HCT116 (cell line): ENCODE data around the gene DCLRE1B. TPM values are rescaled to one million over a fixed set of nuclear protein-coding genes. Genes with fewer than 3 reads are reported as not detected.

Source experiments
- ATAC-seq: fragments of 200-7000 bp; cut with Tn5 transposase; 2 replicates; pipeline ENCODE4 v1.9.1; 2020; ENCODE audit warnings: mild to moderate bottlenecking, moderate library complexity
- BruUV-seq: library from RNA; stranded (reverse); fragments of 400-500 nt; replicated peaks from 2 replicates; lab custom pipeline; 2021; lab: Mats Ljungman, UMichigan
- CTCF ChIA-PET: fragments of 300-600 bp; sonication (Branson Sonifier 250); formaldehyde crosslinking; loops from one replicate; lab custom pipeline; 2021; ENCODE audit warnings: antibody characterized with exemption; lab: Charles Lee
- POLR2A ChIA-PET: fragments of 300-600, 350-600 bp; sonication (Branson Sonifier 250); formaldehyde crosslinking; loops from one replicate; lab custom pipeline; 2021; ENCODE audit warnings: antibody characterized with exemption; lab: Charles Lee
- RAD21 ChIA-PET, 2 experiments: fragments of 300-600 bp; sonication (Branson Sonifier 250); formaldehyde crosslinking; loops; one replicate each; lab custom pipeline; 2023; ENCODE audit warnings: low total read pairs in 2 of 2; ENCODE audit not compliant: uncharacterized antibody in 2 of 2, unreplicated experiment in 2 of 2, low non-redundant PET in 1 of 2; lab: Charles Lee
- DNase-seq: peaks from one replicate; pipeline ENCODE4 v3.0.0-alpha.2; 2010; ENCODE audit warnings: low read depth, low spot score
- H2AFZ ChIP-seq: fragments of 200-600 bp; shearing (Covaris generic), sonication (generic); 2 replicates; pipeline ENCODE4 v1.6.1; 2017; ENCODE audit warnings: low read depth, mixed run types, mixed read lengths, antibody characterized with exemption, low read length; ENCODE audit not compliant: poor library complexity, severe bottlenecking
- H3K27ac ChIP-seq: 2 replicates; pipeline ENCODE4 v1.5.1; 2012; ENCODE audit warnings: low read depth, low read length
- H3K27me3 ChIP-seq: fragments of 200-600 bp; sonication (generic); 2 replicates; pipeline ENCODE4 v1.6.1; 2016; ENCODE audit warnings: mixed run types, low read length, mixed read lengths; ENCODE audit not compliant: insufficient read depth
- H3K36me3 ChIP-seq, 2 experiments: fragments of 200-500 bp in 1 of 2; fragments of 200-600 bp in 1 of 2; sonication (Bioruptor generic) in 1 of 2; sonication (generic) in 1 of 2; 2 replicates each; pipeline versions ENCODE4 v1.5.1 to v1.6.1; 2014 to 2016; ENCODE audit warnings: low read length in 2 of 2, inconsistent platforms in 1 of 2, mixed read lengths in 1 of 2, mixed run types in 1 of 2; ENCODE audit not compliant: insufficient read depth in 2 of 2, control insufficient read depth in 1 of 2
- H3K4me1 ChIP-seq, 2 experiments: fragments of 200-600 bp in 1 of 2; sonication (generic) in 1 of 2; 2 replicates each; pipeline versions ENCODE4 v1.5.1 to v1.6.1; 2012 to 2017; ENCODE audit warnings: low read length in 2 of 2, inconsistent platforms in 1 of 2, mild to moderate bottlenecking in 1 of 2, mixed read lengths in 1 of 2, mixed run types in 1 of 2, moderate library complexity in 1 of 2; ENCODE audit not compliant: insufficient read depth in 2 of 2, control insufficient read depth in 1 of 2
- H3K4me2 ChIP-seq: fragments of 200-600 bp; sonication (generic); 2 replicates; pipeline ENCODE4 v1.6.1; 2017; ENCODE audit warnings: mixed run types, low read length, mixed read lengths
- H3K4me3 ChIP-seq, 2 experiments: fragments of 200-600 bp in 1 of 2; sonication (generic) in 1 of 2; replicated peaks in 1 of 2; 2 replicates each; pipeline ENCODE4 v1.5.1; 2011 to 2016; ENCODE audit warnings: low read length in 2 of 2, control low read depth in 1 of 2, low read depth in 1 of 2, mild to moderate bottlenecking in 1 of 2, mixed read lengths in 1 of 2, mixed run types in 1 of 2
- H3K79me2 ChIP-seq: fragments of 200-600 bp; sonication (generic); 2 replicates; pipeline ENCODE4 v1.6.1; 2017; ENCODE audit warnings: mild to moderate bottlenecking, mixed run types, low read length, moderate library complexity, mixed read lengths; ENCODE audit not compliant: insufficient read depth
- H3K9ac ChIP-seq: fragments of 200-600 bp; sonication (generic); 2 replicates; pipeline ENCODE4 v1.6.1; 2016; ENCODE audit warnings: low read length, mixed read lengths
- H3K9me2 ChIP-seq: fragments of 200-600 bp; sonication (generic), shearing (Covaris generic); 2 replicates; pipeline ENCODE4 v1.6.1; 2017; ENCODE audit warnings: mixed run types, mild to moderate bottlenecking, moderate library complexity; ENCODE audit not compliant: insufficient read depth
- H3K9me3 ChIP-seq, 2 experiments: fragments of 200-500 bp in 1 of 2; fragments of 200-600 bp in 1 of 2; sonication (Bioruptor generic) in 1 of 2; sonication (generic) in 1 of 2; 2 replicates each; pipeline ENCODE4 v1.6.1; 2014 to 2017; ENCODE audit warnings: low read length in 2 of 2, mixed read lengths in 2 of 2, inconsistent platforms in 1 of 2, low read depth in 1 of 2, mild to moderate bottlenecking in 1 of 2, mixed run types in 1 of 2, moderate library complexity in 1 of 2; ENCODE audit not compliant: control insufficient read depth in 1 of 2, insufficient read depth in 1 of 2
- H4K20me1 ChIP-seq: fragments of 200-600 bp; sonication (generic), shearing (Covaris generic); 2 replicates; pipeline ENCODE4 v1.6.1; 2017; ENCODE audit warnings: mixed run types, mild to moderate bottlenecking, moderate library complexity; ENCODE audit not compliant: insufficient read depth
- ATF3 ChIP-seq: IDR thresholded peaks from 2 replicates; pipeline ENCODE4 v1.6.1; 2012
- CBX3 ChIP-seq: IDR thresholded peaks from 2 replicates; pipeline ENCODE4 v1.6.1; 2012; ENCODE audit warnings: low read depth
- CEBPB ChIP-seq: IDR thresholded peaks from 2 replicates; pipeline ENCODE4 v1.6.1; 2012; ENCODE audit warnings: low read depth
- EGR1 ChIP-seq: IDR thresholded peaks from 2 replicates; pipeline ENCODE4 v1.6.1; 2012; ENCODE audit warnings: low read depth
- EZH2phosphoT487 ChIP-seq: fragments of 200-600 bp; IDR thresholded peaks from 2 replicates; pipeline ENCODE4 v1.6.1; 2018; ENCODE audit warnings: antibody characterized with exemption, borderline replicate concordance
- POLR2A ChIP-seq: IDR thresholded peaks from 2 replicates; pipeline ENCODE4 v1.7.0; 2011; ENCODE audit warnings: borderline replicate concordance; ENCODE audit not compliant: insufficient read depth, insufficient read length; ENCODE audit errors: extremely low read depth
- POLR2AphosphoS5 ChIP-seq: IDR thresholded peaks from 2 replicates; pipeline ENCODE4 v1.6.1; 2011; ENCODE audit warnings: mild to moderate bottlenecking, low read depth, low read length, moderate library complexity
- RAD21 ChIP-seq: IDR thresholded peaks from 2 replicates; pipeline ENCODE4 v1.6.1; 2012; ENCODE audit warnings: low read depth, mild to moderate bottlenecking
- REST ChIP-seq: IDR thresholded peaks from 2 replicates; pipeline ENCODE4 v1.6.1; 2012; ENCODE audit warnings: low read depth
- SIN3A ChIP-seq: IDR thresholded peaks from 2 replicates; pipeline ENCODE4 v1.6.1; 2012; ENCODE audit warnings: low read depth
- SRF ChIP-seq: IDR thresholded peaks from 2 replicates; pipeline ENCODE4 v1.6.1; 2012; ENCODE audit warnings: low read depth
- TCF7L2 ChIP-seq: IDR thresholded peaks from 2 replicates; pipeline ENCODE4 v1.7.0; 2011; ENCODE audit warnings: borderline replicate concordance, inconsistent platforms; ENCODE audit not compliant: insufficient read depth, insufficient read length; ENCODE audit errors: extremely low read depth
- intact Hi-C: fragments of 100-400 bp; cut with micrococcal nuclease; formaldehyde crosslinking; loops from 2 replicates; pipeline ENCODE4 v1.10.0; 2022
- total RNA-seq: library from RNA; stranded (reverse); gene quantifications from one replicate; pipeline ENCODE4 v1.2.1, GENCODE V29; 2021; ENCODE audit not compliant: unreplicated experiment
- TF ChIP-seq, protein P1 (sequence below), 3 experiments: fragments of 200-600 bp in 1 of 3; sonication (generic) in 1 of 3; IDR thresholded peaks in 2 of 3; conservative IDR thresholded peaks in 1 of 3; 2 replicates each; pipeline ENCODE4 v1.5.1; 2012 to 2017; ENCODE audit warnings: low read depth in 2 of 3, low read length in 2 of 3, antibody characterized with exemption in 1 of 3, borderline replicate concordance in 1 of 3, control low read depth in 1 of 3, mild to moderate bottlenecking in 1 of 3, mixed read lengths in 1 of 3, mixed run types in 1 of 3, moderate library complexity in 1 of 3; ENCODE audit not compliant: insufficient read depth in 1 of 3

The DCLRE1B gene
- total RNA-seq, 1 experiment from 2014 or later = 13.4 TPM

DNA sequence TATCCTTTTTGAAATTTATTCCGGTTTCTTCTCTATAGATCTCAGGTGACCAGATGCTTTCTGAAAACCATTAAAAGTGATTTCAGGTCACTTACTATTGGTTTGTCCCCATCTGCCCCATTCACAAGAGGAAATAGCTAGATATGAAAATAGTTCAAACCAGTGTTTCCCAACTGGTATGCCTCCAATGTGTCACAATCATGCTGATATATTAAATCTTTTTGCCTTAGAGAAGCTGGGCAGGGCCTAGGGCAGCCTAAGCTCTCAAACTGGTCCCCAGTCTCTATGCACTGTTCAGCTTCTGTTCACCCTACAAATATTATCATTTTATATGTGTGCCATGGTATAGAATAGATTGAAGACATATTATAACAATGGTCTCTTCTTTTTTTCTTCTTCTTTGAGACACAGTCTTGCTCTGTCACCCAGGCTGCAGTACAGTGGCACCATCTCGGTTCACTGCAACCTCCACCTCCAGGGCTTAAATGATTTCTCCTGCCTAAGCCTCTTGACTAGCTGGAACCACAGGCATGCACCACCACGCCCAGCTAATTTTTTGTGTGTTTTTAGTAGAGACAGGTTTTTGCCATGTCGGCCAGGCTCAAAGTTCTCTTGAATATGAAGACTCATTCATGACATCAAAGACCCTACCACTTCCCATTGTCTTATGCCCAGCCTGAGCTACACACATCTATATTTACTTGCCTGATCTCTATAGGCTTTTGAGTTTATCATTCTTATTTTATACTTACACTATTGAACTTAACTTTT, 49.3 kb upstream of the DCLRE1B start:
- H2AFZ ChIP-seq = no peak overlapping the region
- H3K27ac ChIP-seq = no peak overlapping the region
- no peaks in the 10 kb centered on the region for H3K9me2 ChIP-seq
- ChIA-PET POLR2A (no interaction called here), CTCF (interaction anchor here (1.1 kb wide), 1 partner anchor 21 kb away, joined by 3 read pairs; no protein-coding TSS in a partner anchor), RAD21 (interaction anchor here in 1 of 2 experiments (0.9 kb wide), 1 partner anchor 48 kb away, joined by 3 read pairs; no protein-coding TSS in a partner anchor)
- ATAC-seq (no peak), DNase-seq (no peak)
- H3K36me3 ChIP-seq = no peaks in the 10 kb centered on the region
- no peaks in the 10 kb centered on the region for H3K27me3 ChIP-seq
- no peak overlapping the region for H3K9ac ChIP-seq
- H3K4me1 ChIP-seq = peaks cover 0 to 3% of the 10 kb centered on the region in 2 experiments; a peak in 1 of 4 replicates
- H3K4me2 ChIP-seq = no peak overlapping the region
- no peaks in the 10 kb centered on the region for H4K20me1 ChIP-seq
- intact Hi-C loops = no loop called here
- H3K79me2 ChIP-seq = no peaks in the 10 kb centered on the region
- H3K4me3 ChIP-seq = no peak overlapping the region
- TF ChIP-seq RAD21 (no peak), EGR1 (no peak), POLR2A (no peak), SRF (no peak), SIN3A (no peak), CEBPB (no peak)
- TF ChIP-seq, all 23 proteins: peak for 0
- H3K9me3 ChIP-seq = no peaks in the 10 kb centered on the region
- BruUV-seq = no TSS peak

DNA sequence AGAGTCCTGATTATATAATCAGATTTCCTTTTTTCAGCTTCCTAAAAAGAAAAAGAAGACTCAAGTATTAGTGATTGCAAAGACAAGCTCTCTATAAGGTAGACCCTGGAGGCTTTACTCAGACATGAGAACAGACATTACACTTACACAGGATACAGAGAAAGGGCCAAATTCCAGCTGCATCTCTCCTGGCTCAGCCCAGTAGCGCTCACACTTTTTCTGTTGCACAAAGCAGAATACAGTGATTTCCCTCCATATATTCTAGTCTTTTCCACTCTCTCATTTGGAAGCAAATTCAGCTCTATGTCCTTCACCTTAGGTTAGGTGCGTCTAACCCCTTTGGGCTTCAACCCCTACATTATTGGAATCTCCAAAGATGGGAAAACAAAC, 48.7 kb upstream of the DCLRE1B start:
- BruUV-seq = no TSS peak
- H3K4me2 ChIP-seq = no peak overlapping the region
- H3K4me1 ChIP-seq = peaks cover 0 to 6% of the 10 kb centered on the region in 2 experiments; a peak in 1 of 4 replicates
- H3K4me3 ChIP-seq = no peak overlapping the region
- H3K79me2 ChIP-seq = no peaks in the 10 kb centered on the region
- H3K9me3 ChIP-seq = no peaks in the 10 kb centered on the region
- ATAC-seq (no peak), DNase-seq (no peak)
- no peaks in the 10 kb centered on the region for H3K9me2 ChIP-seq
- H2AFZ ChIP-seq = no peak overlapping the region
- no peak overlapping the region for H3K9ac ChIP-seq
- intact Hi-C loops = no loop called here
- POLR2A ChIA-PET = no interaction called here
- CTCF ChIA-PET = interaction anchor here (1.1 kb wide), 1 partner anchor 21 kb away, joined by 3 read pairs; no protein-coding TSS in a partner anchor
- RAD21 ChIA-PET = interaction anchor here in 1 of 2 experiments (0.9 kb wide), 1 partner anchor 48 kb away, joined by 3 read pairs; no protein-coding TSS in a partner anchor
- no peak overlapping the region for H3K27ac ChIP-seq
- no peaks in the 10 kb centered on the region for H4K20me1 ChIP-seq
- H3K36me3 ChIP-seq = no peaks in the 10 kb centered on the region
- no peaks in the 10 kb centered on the region for H3K27me3 ChIP-seq
- TF ChIP-seq CBX3 (no peak), ATF3 (no peak), POLR2AphosphoS5 (no peak), EGR1 (no peak), TCF7L2 (no peak), EZH2phosphoT487 (no peak), REST (no peak), POLR2A (no peak)
- TF ChIP-seq, protein P1, sequence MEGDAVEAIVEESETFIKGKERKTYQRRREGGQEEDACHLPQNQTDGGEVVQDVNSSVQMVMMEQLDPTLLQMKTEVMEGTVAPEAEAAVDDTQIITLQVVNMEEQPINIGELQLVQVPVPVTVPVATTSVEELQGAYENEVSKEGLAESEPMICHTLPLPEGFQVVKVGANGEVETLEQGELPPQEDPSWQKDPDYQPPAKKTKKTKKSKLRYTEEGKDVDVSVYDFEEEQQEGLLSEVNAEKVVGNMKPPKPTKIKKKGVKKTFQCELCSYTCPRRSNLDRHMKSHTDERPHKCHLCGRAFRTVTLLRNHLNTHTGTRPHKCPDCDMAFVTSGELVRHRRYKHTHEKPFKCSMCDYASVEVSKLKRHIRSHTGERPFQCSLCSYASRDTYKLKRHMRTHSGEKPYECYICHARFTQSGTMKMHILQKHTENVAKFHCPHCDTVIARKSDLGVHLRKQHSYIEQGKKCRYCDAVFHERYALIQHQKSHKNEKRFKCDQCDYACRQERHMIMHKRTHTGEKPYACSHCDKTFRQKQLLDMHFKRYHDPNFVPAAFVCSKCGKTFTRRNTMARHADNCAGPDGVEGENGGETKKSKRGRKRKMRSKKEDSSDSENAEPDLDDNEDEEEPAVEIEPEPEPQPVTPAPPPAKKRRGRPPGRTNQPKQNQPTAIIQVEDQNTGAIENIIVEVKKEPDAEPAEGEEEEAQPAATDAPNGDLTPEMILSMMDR (IDR thresholded peaks at IDR 0.05 in 2 of 3, conservative IDR thresholded peaks at IDR 0.05 in 1 of 3; ENCODE audit: borderline replicate concordance in 1 of 3, insufficient read depth in 1 of 3, low read depth in 2 of 3, low read length in 2 of 3) = no peak
